VCaP (cell line): ENCODE data around the gene CBLB.

Source experiments
- H3K27ac ChIP-seq: fragments of 450-650 bp; 2 replicates; pipeline ENCODE4 v1.5.1; 2017
- TF ChIP-seq, protein P1 (sequence below): fragments of 450-650 bp; conservative IDR thresholded peaks from 2 replicates; pipeline ENCODE4 v1.5.1; 2017; ENCODE audit warnings: mild to moderate bottlenecking, moderate library complexity

CBLB gene

DNA sequence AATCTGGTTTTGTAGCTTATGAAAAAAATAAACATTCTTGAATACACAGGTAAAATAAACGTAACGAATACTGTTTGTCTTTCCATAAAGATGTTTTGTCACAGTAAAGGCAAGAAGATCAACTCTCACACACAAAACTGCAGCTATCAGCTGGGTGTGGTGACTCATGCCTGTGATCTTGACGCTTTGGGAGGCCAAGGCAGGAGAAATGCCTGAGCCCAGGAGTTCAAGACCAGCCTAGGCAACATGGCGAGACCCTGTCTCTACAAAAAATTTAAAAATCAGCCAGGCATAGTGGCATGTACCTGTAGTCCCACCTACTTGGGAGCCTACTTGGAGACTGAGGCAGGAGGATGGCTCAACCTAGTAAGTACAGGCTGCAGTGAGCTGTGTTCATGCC, 39.6 kb downstream of the CBLB start:
- TF ChIP-seq, protein P1, sequence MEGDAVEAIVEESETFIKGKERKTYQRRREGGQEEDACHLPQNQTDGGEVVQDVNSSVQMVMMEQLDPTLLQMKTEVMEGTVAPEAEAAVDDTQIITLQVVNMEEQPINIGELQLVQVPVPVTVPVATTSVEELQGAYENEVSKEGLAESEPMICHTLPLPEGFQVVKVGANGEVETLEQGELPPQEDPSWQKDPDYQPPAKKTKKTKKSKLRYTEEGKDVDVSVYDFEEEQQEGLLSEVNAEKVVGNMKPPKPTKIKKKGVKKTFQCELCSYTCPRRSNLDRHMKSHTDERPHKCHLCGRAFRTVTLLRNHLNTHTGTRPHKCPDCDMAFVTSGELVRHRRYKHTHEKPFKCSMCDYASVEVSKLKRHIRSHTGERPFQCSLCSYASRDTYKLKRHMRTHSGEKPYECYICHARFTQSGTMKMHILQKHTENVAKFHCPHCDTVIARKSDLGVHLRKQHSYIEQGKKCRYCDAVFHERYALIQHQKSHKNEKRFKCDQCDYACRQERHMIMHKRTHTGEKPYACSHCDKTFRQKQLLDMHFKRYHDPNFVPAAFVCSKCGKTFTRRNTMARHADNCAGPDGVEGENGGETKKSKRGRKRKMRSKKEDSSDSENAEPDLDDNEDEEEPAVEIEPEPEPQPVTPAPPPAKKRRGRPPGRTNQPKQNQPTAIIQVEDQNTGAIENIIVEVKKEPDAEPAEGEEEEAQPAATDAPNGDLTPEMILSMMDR: no peak
- no peak overlapping the region for H3K27ac ChIP-seq

DNA sequence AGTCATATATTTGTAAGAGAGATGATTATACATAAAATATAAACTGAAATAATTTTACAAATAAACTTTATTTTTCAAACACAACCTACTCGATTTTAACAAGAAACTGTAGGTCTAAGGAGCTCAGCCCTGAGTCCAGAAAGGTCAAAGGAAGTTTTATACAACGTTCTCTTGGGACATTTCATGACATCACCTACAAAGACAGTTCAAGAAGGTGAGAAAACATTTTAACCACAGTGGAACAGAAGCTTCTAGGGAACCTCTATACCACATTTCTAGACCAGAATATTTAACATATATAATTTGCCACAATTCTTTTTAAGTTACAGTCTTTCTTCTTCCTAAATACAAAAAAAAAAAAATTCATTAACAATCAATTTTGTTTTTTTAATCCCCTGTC, 40.1 kb downstream of the CBLB start:
- H3K27ac ChIP-seq: no peak overlapping the region
- TF ChIP-seq, protein P1: no peak

DNA sequence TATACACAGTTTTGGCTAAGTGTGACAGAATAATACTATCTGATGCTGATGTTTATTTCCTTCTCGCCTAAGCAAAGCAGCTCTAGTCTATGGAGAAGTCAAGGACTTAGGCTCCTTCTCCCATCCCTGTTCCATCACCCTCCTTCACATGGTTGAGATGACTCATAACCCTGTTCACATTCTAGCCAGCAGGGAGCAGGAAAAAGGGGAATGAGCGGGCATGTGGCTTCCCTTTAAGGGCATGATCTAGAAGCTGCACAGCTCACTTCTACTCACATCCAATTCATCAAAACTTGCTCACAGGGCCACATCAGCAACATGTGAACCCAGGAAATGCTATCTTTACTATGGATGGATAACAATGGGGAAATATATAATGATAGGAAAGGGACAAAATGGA, 40.9 kb downstream of the CBLB start:
- no peak overlapping the region for H3K27ac ChIP-seq
- TF ChIP-seq, protein P1: no peak

DNA sequence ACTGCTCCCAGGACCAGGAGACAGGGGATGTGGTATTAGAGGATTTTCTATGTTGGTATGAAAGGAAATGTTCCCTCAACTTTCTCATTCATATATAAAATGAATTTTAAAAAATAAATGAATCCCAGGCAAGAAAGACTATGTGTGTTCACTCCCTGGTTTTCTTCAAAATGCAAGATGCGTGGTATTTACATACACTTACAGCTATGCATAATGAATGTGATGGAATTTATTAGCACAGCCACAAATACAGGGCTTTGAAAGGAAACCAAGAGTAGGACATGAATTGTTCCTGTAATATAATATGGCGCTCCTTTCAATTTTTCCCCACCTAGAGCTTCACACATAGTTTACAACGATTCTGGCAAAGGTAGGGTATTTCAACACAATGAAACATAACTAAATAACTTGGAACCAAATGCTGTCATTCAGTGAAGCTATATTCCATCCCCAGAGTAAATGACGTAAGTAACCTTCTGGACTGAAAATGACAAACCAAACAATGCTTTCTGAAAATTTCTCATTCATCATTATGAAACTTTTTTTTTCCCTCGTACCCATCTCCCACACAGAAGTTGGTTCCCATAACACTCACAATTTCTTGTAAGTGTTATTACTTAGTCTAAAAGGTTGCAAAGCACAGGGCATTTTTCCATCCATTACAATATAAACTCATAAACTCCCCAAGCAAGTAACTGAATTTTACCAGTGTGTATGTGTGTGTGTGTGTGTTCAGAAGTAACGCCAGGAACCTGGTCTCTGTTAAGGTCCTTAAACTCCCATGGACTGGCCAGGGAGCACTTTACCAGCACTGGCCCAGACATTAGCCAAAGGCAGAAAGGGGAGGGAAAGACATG, 41.8 kb downstream of the CBLB start:
- H3K27ac ChIP-seq: no peak overlapping the region
- TF ChIP-seq, protein P1: no peak

DNA sequence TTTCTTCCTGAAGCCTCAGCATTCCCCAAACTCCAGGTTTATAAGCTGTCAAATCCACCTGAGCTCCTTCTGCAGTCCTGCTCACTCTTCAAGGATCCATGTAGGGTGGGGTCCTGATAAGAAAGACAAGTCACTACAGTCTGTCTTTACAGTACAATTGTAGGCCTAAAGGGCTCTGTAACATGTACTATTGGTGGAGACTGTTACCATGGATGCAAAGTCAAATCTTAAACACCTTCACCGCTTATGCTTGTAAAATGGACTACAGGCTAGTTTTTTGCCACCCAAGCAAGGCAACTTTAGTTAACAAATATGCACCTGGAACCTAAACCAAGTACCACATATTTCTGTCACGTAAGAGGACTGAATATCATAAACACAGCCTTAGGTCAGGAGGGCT, 44.7 kb downstream of the CBLB start:
- TF ChIP-seq, protein P1: no peak
- no peak overlapping the region for H3K27ac ChIP-seq

DNA sequence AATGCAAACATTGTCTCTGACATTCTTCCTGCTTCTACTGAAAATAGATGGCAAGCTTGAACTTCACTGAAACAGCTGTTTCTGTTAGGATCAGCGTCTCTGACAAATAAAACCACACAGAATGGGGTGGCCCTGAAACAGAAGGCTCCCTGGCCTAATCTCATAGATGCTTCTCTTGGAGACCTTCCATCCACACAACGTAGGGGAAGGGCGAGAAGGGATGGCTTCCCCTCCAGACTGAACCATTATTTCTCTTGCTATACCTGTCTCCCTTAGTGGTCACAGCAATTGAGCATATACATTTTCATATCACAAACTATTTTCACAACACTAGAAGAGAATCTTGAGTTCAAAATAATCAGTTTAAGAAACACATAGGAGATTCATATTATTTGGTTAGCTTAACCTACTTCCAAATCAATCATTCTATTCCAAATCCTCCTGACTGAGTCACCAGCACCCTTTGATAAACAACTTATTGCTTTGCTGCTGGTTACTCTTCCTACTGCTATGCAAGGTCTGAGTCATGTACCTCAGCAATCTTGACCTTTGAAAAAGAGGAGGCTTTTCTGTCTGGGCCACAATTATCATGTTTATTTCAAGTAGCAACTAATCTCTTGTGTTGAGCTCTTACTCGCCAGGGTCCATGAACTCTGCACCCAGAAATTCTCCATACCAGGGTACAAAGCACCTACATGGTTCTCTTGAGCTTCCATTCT, 45.5 kb downstream of the CBLB start:
- TF ChIP-seq, protein P1: no peak
- H3K27ac ChIP-seq: no peak overlapping the region

DNA sequence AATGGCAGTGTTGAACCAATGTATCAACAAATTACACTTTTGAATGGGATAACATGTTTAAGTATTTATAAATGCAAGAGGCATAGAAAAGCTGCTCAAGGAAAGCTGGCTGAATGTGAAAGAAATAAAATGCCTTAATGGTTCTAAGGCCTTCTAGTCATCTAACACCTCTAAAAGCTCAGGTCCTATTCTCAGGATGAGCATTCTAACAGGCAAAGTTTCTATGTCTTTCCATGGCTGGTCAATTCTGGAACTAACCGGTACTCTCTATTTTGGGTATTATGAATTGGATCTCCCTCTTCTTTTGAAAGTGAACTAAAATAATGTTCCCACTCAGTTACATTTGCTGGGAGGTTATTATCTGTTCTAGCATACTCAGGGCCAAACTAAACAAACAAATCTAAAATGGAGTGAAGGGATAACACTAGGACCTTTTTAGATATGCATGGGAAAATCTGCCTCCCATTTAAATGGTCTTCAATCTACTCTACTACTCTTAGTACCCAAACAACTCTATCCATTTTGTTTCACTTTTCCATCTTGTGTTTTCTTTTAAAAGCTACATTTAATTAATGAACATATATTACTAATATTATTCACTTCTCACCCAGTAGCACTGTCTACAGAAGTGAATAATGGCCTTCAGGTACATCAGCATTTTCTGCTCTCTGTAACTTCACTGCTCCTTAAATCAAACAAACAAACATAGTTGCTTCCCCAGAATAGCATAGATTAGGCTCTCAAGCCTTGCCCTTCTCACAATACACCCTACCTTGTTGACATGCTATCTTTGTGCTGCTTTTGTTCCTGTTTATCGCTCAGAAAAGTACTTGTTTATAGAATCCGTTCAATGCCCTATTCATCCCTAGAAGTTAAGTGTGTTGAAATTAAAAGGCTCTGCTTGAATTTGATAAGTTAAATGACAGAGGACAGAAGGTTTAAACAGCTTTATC, 46.4 kb downstream of the CBLB start:
- H3K27ac ChIP-seq: no peak overlapping the region
- TF ChIP-seq, protein P1: no peak
